GM12892 (cell line): ENCODE measurements around the gene TIMP3.

Experiments
- POLR2A ChIP-seq: IDR thresholded peaks from 2 replicates; pipeline ENCODE4 v1.6.1; 2011; ENCODE audit warnings: low read depth, low read length, control low read depth
- POLR2AphosphoS5 ChIP-seq: IDR thresholded peaks from 2 replicates; pipeline ENCODE4 v1.6.1; 2011; ENCODE audit warnings: low read depth, low read length, control low read depth
- TAF1 ChIP-seq: IDR thresholded peaks from 2 replicates; pipeline ENCODE4 v1.6.1; 2011; ENCODE audit warnings: low read depth, mild to moderate bottlenecking, control low read depth, low read length, borderline replicate concordance

DNA sequence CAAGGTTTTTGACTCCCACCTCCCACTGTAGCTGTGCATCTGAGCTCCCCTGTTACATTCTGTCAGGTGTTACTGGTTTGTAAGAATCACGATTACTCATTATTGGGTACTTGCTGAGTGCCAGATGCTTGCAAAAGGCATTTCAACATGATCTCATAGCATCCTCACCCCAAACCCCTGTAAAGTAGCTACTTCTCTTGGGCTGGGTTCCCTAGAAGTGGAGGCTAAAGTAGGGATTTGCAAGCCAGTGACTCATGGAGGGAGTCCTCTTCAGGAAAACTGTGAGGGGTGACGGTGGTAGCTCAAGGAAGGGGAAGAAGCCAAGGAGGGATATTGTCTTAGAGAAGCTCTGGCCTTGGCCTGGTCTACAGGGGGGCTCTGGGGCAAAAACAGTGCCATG, 78.6 kb downstream of the TIMP3 start:
- no peak for TF ChIP-seq POLR2A
- no peak for TF ChIP-seq POLR2AphosphoS5
- TF ChIP-seq TAF1 = no peak
